Measurements from ENCODE around the gene TMEM273. TPM values are rescaled to one million over a fixed set of nuclear protein-coding genes. Genes with fewer than 3 reads are reported as not detected.

Gene TMEM273
- total RNA-seq, 4 donors from 2014 or later = 11.6 to 36.8 (median 25.1) TPM

DNA sequence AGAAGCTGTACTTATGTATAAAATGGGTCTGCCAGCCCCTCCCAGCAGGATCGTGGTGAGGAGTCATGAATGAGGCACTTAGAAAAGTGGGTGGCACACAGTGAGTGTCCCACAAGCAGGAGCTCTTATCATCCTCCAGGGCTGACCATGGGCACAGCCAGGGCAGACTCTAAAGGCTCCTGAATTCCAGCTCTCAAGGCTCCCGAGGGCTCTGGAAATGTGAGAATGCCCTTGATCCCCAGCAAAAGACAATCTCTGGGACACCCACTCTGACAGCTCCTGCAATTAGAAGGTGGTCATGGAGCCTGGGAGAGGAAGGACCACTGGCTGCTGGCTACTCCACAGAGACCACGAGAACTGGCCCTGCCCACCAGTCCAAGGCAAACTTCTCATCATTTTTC lies 74.5 kb downstream of the TMEM273 start:
- H3K27me3 ChIP-seq = no peaks in the 10 kb centered on the region
- H3K36me3 ChIP-seq = no peaks in the 10 kb centered on the region
- intact Hi-C loops (cut with DNase I) = no loop called here
- WGBS = 69% methylated on average over 3 of the region's 3 CpGs
- peaks cover 40 to 66% (median 58%) of the 10 kb centered on the region in 4 donors for H3K4me1 ChIP-seq
- H3K27ac ChIP-seq (replicated peaks in 1 of 4) = peak overlapping the region in 2 of 4 donors; percentile 77 to 88
- TF ChIP-seq POLR2A (IDR thresholded peaks at IDR 0.05; ENCODE audit: low read depth) (no peak), EP300 (IDR thresholded peaks at IDR 0.05) (no peak), POLR2AphosphoS5 (IDR thresholded peaks at IDR 0.05) (no peak)
- TF ChIP-seq, protein P1, sequence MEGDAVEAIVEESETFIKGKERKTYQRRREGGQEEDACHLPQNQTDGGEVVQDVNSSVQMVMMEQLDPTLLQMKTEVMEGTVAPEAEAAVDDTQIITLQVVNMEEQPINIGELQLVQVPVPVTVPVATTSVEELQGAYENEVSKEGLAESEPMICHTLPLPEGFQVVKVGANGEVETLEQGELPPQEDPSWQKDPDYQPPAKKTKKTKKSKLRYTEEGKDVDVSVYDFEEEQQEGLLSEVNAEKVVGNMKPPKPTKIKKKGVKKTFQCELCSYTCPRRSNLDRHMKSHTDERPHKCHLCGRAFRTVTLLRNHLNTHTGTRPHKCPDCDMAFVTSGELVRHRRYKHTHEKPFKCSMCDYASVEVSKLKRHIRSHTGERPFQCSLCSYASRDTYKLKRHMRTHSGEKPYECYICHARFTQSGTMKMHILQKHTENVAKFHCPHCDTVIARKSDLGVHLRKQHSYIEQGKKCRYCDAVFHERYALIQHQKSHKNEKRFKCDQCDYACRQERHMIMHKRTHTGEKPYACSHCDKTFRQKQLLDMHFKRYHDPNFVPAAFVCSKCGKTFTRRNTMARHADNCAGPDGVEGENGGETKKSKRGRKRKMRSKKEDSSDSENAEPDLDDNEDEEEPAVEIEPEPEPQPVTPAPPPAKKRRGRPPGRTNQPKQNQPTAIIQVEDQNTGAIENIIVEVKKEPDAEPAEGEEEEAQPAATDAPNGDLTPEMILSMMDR (IDR thresholded peaks at IDR 0.05) = no peak
- no peak for DNase-seq (ENCODE audit: extremely low spot score)
- H3K9me3 ChIP-seq = no peaks in the 10 kb centered on the region
- peak overlapping the region; percentile 61 to 88 (median 74) for H3K4me3 ChIP-seq

DNA sequence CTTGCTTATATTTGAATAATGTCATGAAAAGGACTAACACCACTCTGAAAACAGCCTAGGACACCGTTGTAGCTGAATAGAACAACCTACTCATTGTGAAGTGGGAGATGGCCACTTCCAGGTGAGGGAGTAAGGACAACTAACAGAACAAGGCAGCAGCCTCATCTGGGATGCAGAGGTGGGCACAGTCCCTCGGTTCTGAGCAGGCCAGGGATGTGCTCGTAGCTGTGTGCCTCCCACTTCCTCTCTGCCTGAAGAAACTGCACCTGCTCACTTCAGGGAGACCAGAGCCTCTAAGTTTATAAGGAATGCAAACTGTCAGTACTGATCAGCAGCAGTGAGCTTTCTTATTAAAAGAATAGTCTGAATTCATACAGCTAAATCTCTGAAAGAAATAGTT lies 75.3 kb downstream of the TMEM273 start:
- H3K36me3 ChIP-seq = peaks cover 0 to under 1% (median under 1%) of the 10 kb centered on the region in 4 donors
- TF ChIP-seq POLR2A (IDR thresholded peaks at IDR 0.05; ENCODE audit: low read depth) (no peak), POLR2AphosphoS5 (IDR thresholded peaks at IDR 0.05) (no peak), EP300 (IDR thresholded peaks at IDR 0.05) (no peak)
- TF ChIP-seq, protein P1 (IDR thresholded peaks at IDR 0.05) = no peak
- H3K9me3 ChIP-seq = no peaks in the 10 kb centered on the region
- DNase-seq (ENCODE audit: extremely low spot score) = no peak
- peaks cover 43 to 73% (median 62%) of the 10 kb centered on the region in 4 donors for H3K4me1 ChIP-seq
- intact Hi-C loops (cut with DNase I) = no loop called here
- H3K27me3 ChIP-seq = no peaks in the 10 kb centered on the region
- no peak overlapping the region for H3K4me3 ChIP-seq
- WGBS = 47% methylated on average over 3 of the region's 3 CpGs
- H3K27ac ChIP-seq (replicated peaks in 1 of 4) = no peak overlapping the region

DNA sequence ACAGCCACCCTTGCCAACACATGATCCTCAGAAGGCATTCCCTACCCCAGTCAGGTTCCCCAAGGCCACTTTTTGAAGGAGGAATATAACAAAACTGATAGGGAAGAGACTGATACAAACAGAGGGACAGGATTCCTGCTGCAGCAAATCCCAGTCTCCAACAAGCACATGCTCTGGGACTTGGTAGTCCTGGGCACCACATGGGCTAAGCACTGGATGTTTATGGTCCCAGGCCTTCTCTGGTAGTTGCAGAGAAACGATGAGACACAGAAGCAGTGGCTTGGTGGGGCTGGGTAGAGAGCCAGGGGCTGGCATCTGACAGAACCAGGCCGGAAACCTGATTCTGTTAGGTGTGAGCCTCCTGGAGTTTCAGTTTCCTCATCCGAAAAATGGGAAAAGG lies 76.1 kb downstream of the TMEM273 start:
- TF ChIP-seq POLR2A (IDR thresholded peaks at IDR 0.05; ENCODE audit: low read depth) (no peak), EP300 (IDR thresholded peaks at IDR 0.05) (no peak), POLR2AphosphoS5 (IDR thresholded peaks at IDR 0.05) (no peak)
- TF ChIP-seq, protein P1 (IDR thresholded peaks at IDR 0.05) = no peak
- Histone ChIP-seq H3K9me3 (no peaks in the 10 kb centered on the region), H3K4me1 (peaks cover 50 to 80% (median 69%) of the 10 kb centered on the region in 4 donors), H3K36me3 (peaks cover 0 to 7% (median 7%) of the 10 kb centered on the region in 4 donors), H3K27me3 (no peaks in the 10 kb centered on the region), H3K27ac (replicated peaks in 1 of 4) (no peak overlapping the region), H3K4me3 (no peak overlapping the region)
- no peak for DNase-seq (ENCODE audit: extremely low spot score)
- WGBS = 94% methylated on average over 3 of the region's 3 CpGs
- intact Hi-C loops (cut with DNase I) = no loop called here

DNA sequence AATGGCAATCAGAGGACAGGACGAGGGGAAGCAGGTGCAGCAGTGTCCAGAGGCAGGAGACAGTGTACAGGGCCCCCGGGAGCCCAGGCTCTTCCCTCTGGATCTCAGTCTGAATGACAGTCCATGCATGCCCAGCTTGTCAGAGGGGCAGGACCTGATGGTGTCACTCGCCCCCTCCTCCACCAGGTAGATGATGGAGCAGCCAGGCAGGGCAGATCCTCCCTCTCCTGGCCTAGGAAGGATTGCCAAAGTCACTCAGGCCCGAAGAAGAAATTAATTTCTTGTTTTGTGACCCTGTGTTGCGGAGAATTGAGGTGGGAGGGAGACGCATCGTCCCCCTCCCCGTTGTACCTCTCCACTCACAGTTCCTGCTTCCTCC lies 76.9 kb downstream of the TMEM273 start:
- no peaks in the 10 kb centered on the region for H3K9me3 ChIP-seq
- TF ChIP-seq EP300 (IDR thresholded peaks at IDR 0.05) = no peak
- TF ChIP-seq POLR2A (IDR thresholded peaks at IDR 0.05; ENCODE audit: low read depth) = no peak
- TF ChIP-seq, protein P1 (IDR thresholded peaks at IDR 0.05) = no peak
- TF ChIP-seq POLR2AphosphoS5 (IDR thresholded peaks at IDR 0.05) = no peak
- peaks cover 0 to 7% (median 7%) of the 10 kb centered on the region in 4 donors for H3K36me3 ChIP-seq
- no peak overlapping the region for H3K27ac ChIP-seq (replicated peaks in 1 of 4)
- no peak for DNase-seq (ENCODE audit: extremely low spot score)
- H3K27me3 ChIP-seq = no peaks in the 10 kb centered on the region
- intact Hi-C loops (cut with DNase I) = no loop called here
- peaks cover 58 to 88% (median 77%) of the 10 kb centered on the region in 4 donors for H3K4me1 ChIP-seq
- H3K4me3 ChIP-seq = no peak overlapping the region
- 55% methylated on average over 7 of the region's 8 CpGs for WGBS
